ENCODE data around the gene ORM2. TPM values are rescaled to one million over a fixed set of nuclear protein-coding genes. Genes with fewer than 3 reads are reported as not detected.
"Not testable (repeated sequence)": the region's sequence is repeated elsewhere in the genome, so short reads cannot be mapped to it uniquely, and the experiment has no call there.

ORM2 gene
- total RNA-seq = 1,000 to 10,000 TPM; 3,162 to 5,107 (median 3,869) TPM
- long read RNA-seq, transcript ORM2-201 (6 exons, 760 nt) = major isoform, 4,100 of 4,412 reads
- long read RNA-seq, partial matches to known transcripts = 29 of 4,412 reads
- long read RNA-seq, other reads (novel, unspliced or antisense) = 283 of 4,412 reads

GRCh38 chr9:114329625-114330022, at the start of gene ORM2:
TSS of gene ORM2 (plus strand) at chr9:114329869. CDS start at chr9:114329905, 36 bp downstream.
- DNase-seq; H3K27me3 ChIP-seq; intact Hi-C loops (cut with DNase I); H3K9me3 ChIP-seq; H3K36me3 ChIP-seq: not testable (repeated sequence)
- ATAC-seq = peak; percentile 27 to 59 (median 48)
- Histone ChIP-seq H3K4me3 (peak within 1 kb of the TSS; percentile 38 to 62 (median 60)), H3K4me1 (peaks cover 0 to 15% (median 0%) of the 10 kb centered on the region in 4 donors), H3K27ac (peak within 1 kb of the TSS; percentile 45 to 83 (median 47))
- WGBS (ENCODE audit: insufficient coverage, low coverage, low lambda C conversion rate, missing lambda C conversion rate) = no CpG with 5 or more reads among the region's 10 CpGs

GRCh38 chr9:114280636-114281472, 48.8 kb upstream of the ORM2 start:
- Histone ChIP-seq H3K27me3 (no peaks in the 10 kb centered on the region), H3K27ac (no peak overlapping the region), H3K9me3 (no peaks in the 10 kb centered on the region), H3K4me1 (no peaks in the 10 kb centered on the region), H3K36me3 (peaks cover 0 to 6% (median 0%) of the 10 kb centered on the region in 4 donors), H3K4me3 (no peak overlapping the region)
- no peak for TF ChIP-seq CTCF (IDR thresholded peaks at IDR 0.05)
- intact Hi-C loops (cut with DNase I) = no loop called here
- ATAC-seq (no peak), DNase-seq (peak in 2 of 3 donors; percentile 26 to 30)
- 90% methylated on average over 1 of the region's 8 CpGs for WGBS (ENCODE audit: insufficient coverage, low coverage, low lambda C conversion rate, missing lambda C conversion rate)

- H3K27ac ChIP-seq = no peak overlapping the region
- 78% methylated on average over 3 of the region's 12 CpGs for WGBS (ENCODE audit: insufficient coverage, low coverage, low lambda C conversion rate, missing lambda C conversion rate)
- DNase-seq (peak in 2 of 3 donors; percentile 21 to 37), ATAC-seq (peak in 1 of 4 donors; percentile 11)
- no peaks in the 10 kb centered on the region for H3K27me3 ChIP-seq
- intact Hi-C loops (cut with DNase I) = no loop called here
- H3K36me3 ChIP-seq = peaks cover 0 to 6% (median 0%) of the 10 kb centered on the region in 4 donors
- H3K9me3 ChIP-seq = no peaks in the 10 kb centered on the region
- H3K4me1 ChIP-seq = no peaks in the 10 kb centered on the region
- TF ChIP-seq CTCF (IDR thresholded peaks at IDR 0.05) = no peak
- no peak for TF ChIP-seq POLR2A (IDR thresholded peaks at IDR 0.05)
- H3K4me3 ChIP-seq = no peak overlapping the region
Measured at GRCh38 chr9:114281473-114282103, 48.1 kb upstream of the ORM2 start.

- Histone ChIP-seq H3K27ac (no peak overlapping the region), H3K36me3 (peaks cover 0 to 6% (median 0%) of the 10 kb centered on the region in 4 donors), H3K9me3 (no peaks in the 10 kb centered on the region), H3K4me1 (no peaks in the 10 kb centered on the region), H3K27me3 (no peaks in the 10 kb centered on the region), H3K4me3 (no peak overlapping the region)
- no peak for TF ChIP-seq CTCF (IDR thresholded peaks at IDR 0.05)
- no peak for TF ChIP-seq POLR2A (IDR thresholded peaks at IDR 0.05)
- intact Hi-C loops (cut with DNase I) = no loop called here
- WGBS (ENCODE audit: insufficient coverage, low coverage, low lambda C conversion rate, missing lambda C conversion rate) = 70% methylated on average over 7 of the region's 10 CpGs
- DNase-seq (peak in 2 of 3 donors; percentile 35 to 36), ATAC-seq (no peak)
Measured at GRCh38 chr9:114282104-114282485, 47.6 kb upstream of the ORM2 start.

- DNase-seq (peak in 2 of 3 donors; percentile 2 to 23), ATAC-seq (no peak)
- WGBS (ENCODE audit: insufficient coverage, low coverage, low lambda C conversion rate, missing lambda C conversion rate) = 94% methylated on average over 4 of the region's 6 CpGs
- TF ChIP-seq POLR2A (IDR thresholded peaks at IDR 0.05) (no peak), CTCF (IDR thresholded peaks at IDR 0.05) (no peak)
- peaks cover 0 to 6% (median 0%) of the 10 kb centered on the region in 4 donors for H3K36me3 ChIP-seq
- no peak overlapping the region for H3K4me3 ChIP-seq
- H3K27ac ChIP-seq = no peak overlapping the region
- H3K27me3 ChIP-seq = no peaks in the 10 kb centered on the region
- H3K9me3 ChIP-seq = no peaks in the 10 kb centered on the region
- H3K4me1 ChIP-seq = no peaks in the 10 kb centered on the region
- intact Hi-C loops (cut with DNase I) = no loop called here
Measured at GRCh38 chr9:114282507-114282906, 47.2 kb upstream of the ORM2 start.
